ENCODE measurements around the gene ITSN1.
"Not testable (repeated sequence)": the region's sequence is repeated elsewhere in the genome, so short reads cannot be mapped to it uniquely, and the experiment has no call there.

Gene ITSN1

GRCh38 chr21:33775100-33775828 lies 133.0 kb downstream of the ITSN1 start:
- DNase-seq, result no peak

GRCh38 chr21:33780631-33781030 lies 138.3 kb downstream of the ITSN1 start:
- no peak for DNase-seq

- no peak for DNase-seq
Measured at GRCh38 chr21:33781121-33781520, 138.8 kb downstream of the ITSN1 start.

- no peak for DNase-seq
Measured at GRCh38 chr21:33783187-33783979, 141.1 kb downstream of the ITSN1 start.

GRCh38 chr21:33787431-33787830 lies 145.1 kb downstream of the ITSN1 start:
- DNase-seq, result no peak

GRCh38 chr21:33788438-33788837 lies 146.1 kb downstream of the ITSN1 start:
- not testable (repeated sequence) for DNase-seq

GRCh38 chr21:33789697-33790096 lies 147.4 kb downstream of the ITSN1 start:
- DNase-seq, result no peak

- DNase-seq, result no peak
Measured at GRCh38 chr21:33791073-33791472, 148.8 kb downstream of the ITSN1 start.

- DNase-seq, result no peak
Measured at GRCh38 chr21:33794596-33794995, 152.3 kb downstream of the ITSN1 start.

GRCh38 chr21:33797565-33797964 lies 155.3 kb downstream of the ITSN1 start:
- DNase-seq, result no peak

- DNase-seq, result no peak
Measured at GRCh38 chr21:33799378-33800090, 157.2 kb downstream of the ITSN1 start.

- no peak for DNase-seq
Measured at GRCh38 chr21:33800753-33801423, 158.6 kb downstream of the ITSN1 start.

GRCh38 chr21:33801424-33802405 lies 159.4 kb downstream of the ITSN1 start:
- peak in 1 of 5 experiments; percentile 56 for DNase-seq

GRCh38 chr21:33802481-33802880 lies 160.2 kb downstream of the ITSN1 start:
- DNase-seq, result no peak

- DNase-seq, result no peak
Measured at GRCh38 chr21:33808715-33809367, 166.5 kb downstream of the ITSN1 start.

- no peak for DNase-seq
Measured at GRCh38 chr21:33810766-33811165, 168.5 kb downstream of the ITSN1 start.

- DNase-seq, result no peak
Measured at GRCh38 chr21:33811167-33812010, 169.1 kb downstream of the ITSN1 start.

- DNase-seq, result no peak
Measured at GRCh38 chr21:33813832-33814365, 171.6 kb downstream of the ITSN1 start.

- no peak for DNase-seq
Measured at GRCh38 chr21:33815143-33815707, 172.9 kb downstream of the ITSN1 start.

Data from T-helper 2 cell (primary cell).